HG02623 (cell line): Measurements from ENCODE around the gene RCL1.
"Not testable (repeated sequence)": the region's sequence is repeated elsewhere in the genome, so short reads cannot be mapped to it uniquely, and the experiment has no call there.

ENCODE experiments used
- ATAC-seq: cut with Tn5 transposase; IDR thresholded peaks from one replicate; pipeline ENCODE4 v1.9.1; 2021; ENCODE audit warnings: moderate library complexity; ENCODE audit not compliant: unreplicated experiment

RCL1 gene

GRCh38 chr9:4792572-4793458 is at the start of gene RCL1:
Gene RCL1 (plus strand): TSS chr9:4792944. CDS start chr9:4793092, 148 bp downstream.
- ATAC-seq, result peak; percentile 96

GRCh38 chr9:4743131-4743875 is 49.4 kb upstream of the RCL1 start:
- no peak for ATAC-seq

DNA sequence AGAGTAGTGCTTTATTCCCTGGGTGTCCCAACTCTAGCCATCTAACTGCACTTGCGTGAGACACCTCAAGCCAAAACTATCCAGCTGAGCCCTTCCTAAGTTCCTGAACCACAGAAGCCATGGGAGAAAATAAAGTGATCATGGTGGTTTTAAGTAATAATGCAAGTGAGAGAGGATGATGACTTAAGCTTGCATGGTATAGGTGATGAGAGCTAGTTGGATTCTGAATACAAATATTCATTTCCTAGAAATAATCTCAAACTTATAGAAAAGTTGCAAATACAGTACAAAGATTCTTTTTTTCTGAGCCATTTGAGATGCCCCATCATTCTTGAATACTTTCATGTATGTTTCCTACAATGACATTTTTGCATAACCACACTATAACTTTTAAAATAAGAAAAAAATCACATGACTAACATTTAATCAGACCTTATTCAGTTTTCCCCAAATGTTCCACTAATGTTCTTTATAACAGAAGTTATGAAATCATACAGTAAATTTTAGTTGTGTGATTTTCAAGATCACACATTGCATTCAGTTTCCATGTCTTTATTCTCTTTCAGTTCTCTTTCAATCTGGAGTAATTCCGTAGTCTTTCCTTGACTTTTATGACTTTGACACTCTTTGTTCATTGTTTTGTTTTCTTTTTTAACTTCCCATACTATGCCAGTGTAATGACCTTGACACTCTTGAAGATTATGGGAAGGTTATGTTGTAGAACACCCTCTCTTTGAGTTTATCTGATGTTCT is 46.3 kb upstream of the RCL1 start:
- ATAC-seq, result no peak

- ATAC-seq, result no peak
Measured at GRCh38 chr9:4748612-4749011, 44.1 kb upstream of the RCL1 start.

DNA sequence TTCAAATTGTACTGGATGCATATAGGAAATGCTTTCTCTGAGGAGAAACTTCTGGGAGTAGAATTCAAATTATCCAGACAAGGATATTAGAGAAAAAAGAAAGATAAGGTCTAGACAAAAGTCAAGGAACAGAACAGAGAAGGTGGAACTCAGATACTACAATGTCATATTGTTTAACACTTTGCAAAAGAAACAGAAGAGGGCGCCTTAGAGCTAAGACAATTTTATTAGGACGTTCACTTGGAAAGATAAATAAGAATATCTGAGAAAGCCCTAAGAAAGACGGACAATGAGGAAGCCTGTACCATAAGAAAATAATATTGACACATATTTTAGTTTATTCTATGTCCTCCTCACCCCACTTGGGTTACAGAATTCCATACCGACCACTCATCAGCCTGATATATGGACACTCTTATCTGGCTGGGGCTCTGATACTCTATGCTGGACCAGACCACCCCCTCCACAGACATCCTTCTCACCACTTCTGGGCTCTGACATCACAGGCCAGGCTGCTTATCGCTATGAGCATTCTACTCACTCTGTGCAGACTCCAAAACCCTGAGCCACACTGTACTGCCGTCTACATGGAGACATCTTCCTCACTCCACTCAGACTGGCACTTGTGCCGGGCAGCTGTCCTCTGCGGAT is 42.6 kb upstream of the RCL1 start:
- ATAC-seq, result no peak

GRCh38 chr9:4754530-4754929 is 38.2 kb upstream of the RCL1 start:
- not testable (repeated sequence) for ATAC-seq

GRCh38 chr9:4755026-4755609 is 37.6 kb upstream of the RCL1 start:
- ATAC-seq, result no peak

DNA sequence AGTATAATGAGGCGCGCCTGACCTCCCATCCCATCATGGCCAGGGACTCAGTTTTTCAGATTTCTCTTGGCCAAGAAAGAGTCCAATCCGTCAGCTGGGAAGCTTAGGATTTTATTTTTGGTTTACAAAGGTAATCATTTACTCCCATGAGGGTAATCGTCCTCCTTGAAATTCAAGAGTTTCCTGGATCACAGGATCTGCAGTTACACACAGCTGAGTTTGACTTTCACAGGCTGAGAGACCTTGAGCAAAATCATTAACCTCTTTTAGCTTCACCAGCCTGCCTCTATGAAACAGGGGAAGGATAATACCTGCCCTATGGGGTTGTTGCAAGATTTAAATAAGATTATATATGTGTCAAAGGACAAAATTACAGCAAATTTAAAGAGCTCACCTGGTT is 36.3 kb upstream of the RCL1 start:
- no peak for ATAC-seq

DNA sequence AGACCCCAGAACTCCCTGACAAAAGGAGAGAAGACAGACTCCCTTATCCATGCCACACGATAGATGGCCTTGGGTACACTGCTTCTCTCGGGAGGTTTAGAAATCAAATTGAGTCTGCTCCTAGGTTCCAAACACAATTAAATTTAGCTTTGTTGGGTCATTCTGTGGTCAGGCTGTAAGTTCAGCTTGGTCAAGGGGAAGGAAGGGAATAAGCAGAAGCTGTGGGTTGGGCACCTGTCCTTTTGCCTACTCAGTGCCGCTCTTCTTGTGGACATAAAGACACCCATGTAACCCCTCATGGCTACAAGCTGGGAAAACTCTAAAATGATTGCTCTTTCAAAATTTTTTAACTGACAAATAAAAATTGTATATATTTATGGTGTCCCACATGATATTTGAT is 32.6 kb upstream of the RCL1 start:
- ATAC-seq, result no peak

DNA sequence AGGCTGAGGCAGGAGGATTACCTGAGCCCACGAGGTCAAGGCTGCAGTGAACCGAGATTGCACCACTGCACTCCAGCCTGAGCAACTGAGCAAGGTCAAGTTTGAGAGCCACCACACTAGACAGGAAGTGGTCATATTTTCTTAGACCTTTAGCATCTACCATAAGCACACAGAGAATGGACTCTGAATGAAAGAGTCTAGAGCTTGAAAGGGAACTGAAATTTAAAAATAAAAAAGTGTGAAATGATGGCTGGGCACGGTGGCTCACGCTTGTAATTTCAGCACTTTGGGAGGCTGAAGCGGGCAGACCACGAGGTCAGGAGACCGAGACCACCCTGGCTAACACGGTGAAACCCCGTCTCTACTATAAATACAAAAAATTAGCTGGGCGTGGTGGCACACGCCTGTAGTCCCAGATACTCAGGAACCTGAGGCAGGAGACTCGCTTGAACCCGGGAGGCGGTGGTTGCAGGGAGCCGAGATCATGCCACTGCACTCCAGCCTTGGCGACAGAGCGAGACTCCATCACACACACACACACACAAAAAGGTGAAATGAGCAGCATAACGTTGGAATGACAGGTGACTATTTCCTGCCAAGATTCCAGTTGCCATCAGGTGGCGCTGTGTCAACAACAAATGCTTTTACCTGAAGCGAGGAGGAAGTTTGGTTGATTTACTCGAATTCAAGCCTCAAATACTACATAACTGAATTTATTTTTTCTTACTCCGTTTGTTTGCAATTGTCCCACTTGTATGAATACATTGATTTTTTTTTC is 30.4 kb upstream of the RCL1 start:
- ATAC-seq, result peak; percentile 70

DNA sequence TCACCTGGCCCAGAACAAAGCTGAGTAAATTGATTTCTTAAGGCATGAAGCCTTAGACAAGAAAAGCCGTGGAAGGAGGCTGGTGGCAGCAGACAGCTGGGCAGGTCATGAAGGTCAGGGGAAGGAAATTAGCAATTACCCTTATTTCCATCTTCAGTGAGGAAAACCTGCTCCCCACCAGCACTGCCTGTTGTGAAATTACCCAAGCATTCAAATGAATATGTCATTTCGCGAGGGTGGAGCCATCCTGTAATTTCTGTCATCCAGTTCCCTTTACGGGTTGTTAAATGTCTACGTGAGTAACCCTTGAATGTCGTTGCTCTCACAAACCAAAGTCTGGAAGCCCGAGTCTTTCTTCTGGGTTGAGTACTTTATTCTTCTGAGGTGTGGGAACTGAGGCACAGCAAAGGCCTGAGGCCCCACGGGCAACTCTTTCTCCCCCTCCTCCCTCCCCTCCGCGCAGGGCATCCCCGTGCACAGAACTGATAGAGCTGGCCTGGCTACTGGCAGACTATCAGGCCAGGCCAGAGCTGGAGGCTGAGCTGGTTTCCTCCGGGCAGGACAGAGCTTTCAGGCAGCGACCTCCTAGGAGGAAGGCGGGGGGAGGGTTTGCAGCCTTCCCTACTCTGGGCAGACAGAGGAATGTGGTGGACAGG is 29.7 kb upstream of the RCL1 start:
- peak; percentile 16 for ATAC-seq

DNA sequence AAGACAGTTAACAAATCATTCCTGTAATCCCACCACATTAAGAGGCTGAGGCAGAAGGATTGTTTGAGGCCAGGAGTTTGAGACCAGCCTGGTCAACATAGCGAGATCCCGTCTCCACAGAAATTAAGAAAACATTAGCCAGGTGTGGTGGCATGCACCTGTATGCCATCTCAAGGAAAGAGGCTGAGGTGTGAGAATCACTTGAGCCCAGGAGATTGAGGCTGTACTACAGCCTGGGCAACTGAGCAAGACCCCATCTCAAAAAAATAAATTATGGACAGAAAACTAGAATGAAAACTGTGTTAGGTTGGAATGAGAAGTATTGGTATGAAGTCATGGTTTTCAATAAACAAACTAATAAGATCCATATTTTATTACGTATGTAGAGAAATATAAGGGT is 28.7 kb upstream of the RCL1 start:
- no peak for ATAC-seq

DNA sequence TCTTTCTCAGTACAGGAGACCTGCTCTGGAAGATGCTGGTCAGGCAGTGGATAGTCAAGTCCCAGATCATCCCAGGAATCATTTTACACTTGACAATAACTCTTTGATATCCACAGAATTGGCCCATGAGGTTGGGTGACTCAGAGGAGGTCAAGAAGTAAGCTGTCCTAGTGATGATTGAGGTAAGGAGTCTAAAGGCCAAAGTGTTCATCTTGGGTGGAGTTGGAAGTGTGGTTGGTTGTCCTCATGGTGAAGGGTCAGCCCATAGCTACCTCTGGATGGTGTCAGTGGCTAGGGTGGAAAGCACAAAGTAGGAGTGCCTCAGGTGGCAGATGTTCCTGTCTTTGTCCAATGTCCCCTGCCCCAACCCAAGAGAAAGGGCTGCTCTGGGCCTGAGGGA is 24.1 kb upstream of the RCL1 start:
- no peak for ATAC-seq

DNA sequence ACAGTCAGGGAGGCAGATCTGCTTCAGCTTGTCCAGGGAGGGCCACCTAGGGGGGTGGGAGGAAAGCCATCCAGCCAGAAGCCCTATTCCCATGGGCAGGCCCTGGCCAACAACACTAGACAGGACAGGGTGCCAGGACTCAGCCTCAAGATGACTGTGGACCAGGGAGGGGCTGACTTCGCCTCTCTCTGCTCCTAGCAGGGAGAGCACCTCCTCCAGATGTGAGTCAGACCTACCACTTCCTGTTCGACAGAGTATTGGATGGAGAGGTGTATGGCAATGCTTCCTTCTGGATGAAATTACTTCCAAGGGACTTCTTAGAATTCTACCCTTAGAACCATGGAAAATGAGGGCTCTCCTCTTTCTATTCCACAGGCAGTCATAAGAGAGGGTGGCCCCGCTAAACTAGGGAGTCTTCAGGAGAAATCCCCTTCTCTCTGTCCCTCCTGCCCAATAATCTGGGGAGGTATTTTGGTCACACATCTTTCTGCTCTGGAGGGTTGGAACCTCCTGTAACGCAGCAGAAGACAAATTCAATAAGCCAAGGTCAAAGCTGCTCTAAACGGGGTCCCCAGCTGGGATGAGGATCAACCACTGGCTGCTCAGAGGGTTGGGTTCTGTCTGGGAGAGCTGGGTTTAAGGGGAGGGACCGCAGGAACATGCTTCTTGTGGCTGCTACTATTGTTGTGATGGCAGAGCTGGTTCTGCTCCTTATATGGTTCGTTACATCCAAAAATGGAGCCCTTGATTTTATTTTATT is 23.2 kb upstream of the RCL1 start:
- ATAC-seq, result no peak

DNA sequence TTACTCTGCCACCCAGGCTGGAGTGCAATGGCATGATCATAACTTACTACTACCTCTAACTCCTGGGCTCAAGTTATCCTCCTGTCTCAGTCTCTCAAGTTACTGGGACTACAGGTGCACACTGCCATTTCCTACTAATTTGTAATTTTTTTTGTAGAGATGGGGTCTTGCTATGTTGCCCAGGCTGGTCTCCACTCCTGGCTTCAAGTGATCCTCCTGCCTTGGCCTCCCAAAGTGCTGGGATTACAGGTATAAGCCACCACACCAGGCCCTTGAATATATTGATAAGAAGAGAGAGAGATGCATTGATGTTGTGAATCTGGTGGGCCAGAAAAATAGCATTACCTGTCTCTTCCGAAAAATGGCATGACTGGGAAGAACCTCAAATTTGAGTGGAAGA is 21.0 kb upstream of the RCL1 start:
- ATAC-seq, result no peak

DNA sequence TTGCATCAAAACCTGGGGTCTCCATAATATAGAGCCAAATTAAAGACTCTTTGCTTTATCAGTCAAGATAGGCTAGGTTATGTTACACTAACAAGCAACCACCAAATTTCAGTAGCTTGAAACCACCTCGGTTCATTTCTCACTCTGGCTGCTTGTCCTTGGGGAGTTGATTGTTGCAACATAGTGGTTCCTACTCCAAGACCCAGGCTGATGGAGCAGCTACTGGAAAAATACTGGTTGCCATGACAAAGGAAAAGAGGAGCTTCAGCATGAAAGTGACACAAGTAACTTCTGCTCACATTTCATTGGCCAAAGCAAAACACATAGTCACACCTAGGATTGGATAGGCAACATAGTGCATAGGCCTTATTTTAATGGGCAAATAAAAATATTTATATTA is 18.5 kb upstream of the RCL1 start:
- ATAC-seq, result no peak

- not testable (repeated sequence) for ATAC-seq
Measured at GRCh38 chr9:4774958-4775357, 17.8 kb upstream of the RCL1 start.

- ATAC-seq, result no peak
Measured at GRCh38 chr9:4780651-4781050, 12.1 kb upstream of the RCL1 start.

DNA sequence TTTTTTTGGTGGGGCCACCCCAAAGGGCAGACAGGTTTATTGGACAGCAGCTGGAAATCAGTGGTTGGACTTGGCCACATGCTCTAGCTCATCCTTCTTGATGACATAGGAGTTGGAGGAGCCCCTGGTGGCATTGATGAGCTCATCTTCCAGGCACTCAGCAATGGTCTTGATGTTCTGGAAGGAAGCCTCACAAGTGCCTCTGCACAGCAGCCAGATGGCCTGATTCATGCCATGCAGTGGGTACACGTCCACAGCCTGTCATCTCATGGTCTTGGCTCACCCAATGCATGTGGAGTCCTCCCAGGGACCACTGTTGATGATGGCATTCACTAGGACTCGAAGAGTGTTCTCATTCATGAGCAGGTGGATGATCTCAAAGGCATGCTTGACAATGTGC is 11.3 kb upstream of the RCL1 start:
- no peak for ATAC-seq
